Lower leg skin (tissue), 4 donors: ENCODE measurements around the gene PDLIM5. TPM values are rescaled to one million over a fixed set of nuclear protein-coding genes. Genes with fewer than 3 reads are reported as not detected.

Experiments used
- DNase-seq, 2 donors: peaks; one replicate each; pipeline ENCODE4 v3.0.0-alpha.2; 2019; ENCODE audit warnings: low spot score in 2 of 2
- H3K4me3 ChIP-seq: fragments of 200-600 bp; sonication (generic); 2 replicates; pipeline ENCODE4 v1.5.1; 2017; ENCODE audit warnings: mild to moderate bottlenecking, low read depth; ENCODE audit not compliant: poor library complexity, severe bottlenecking
- CTCF ChIP-seq, 3 donors: fragments of 450-650 bp; IDR thresholded peaks; one replicate each; pipeline ENCODE4 v1.5.1; 2016; ENCODE audit warnings: antibody characterized with exemption in 3 of 3, mild to moderate bottlenecking in 3 of 3, moderate library complexity in 2 of 3
- POLR2A ChIP-seq, 2 donors: fragments of 450-650 bp; IDR thresholded peaks; one replicate each; pipeline ENCODE4 v1.6.1; 2016 to 2017; ENCODE audit warnings: antibody characterized with exemption in 2 of 2, mild to moderate bottlenecking in 1 of 2, moderate library complexity in 1 of 2
- WGBS, 2 donors: methylation state at CpG; one replicate each; pipeline ENCODE4 v1.1.5; 2018; 5-methylcytosine and 5-hydroxymethylcytosine counted together
- intact Hi-C: fragments of 100-400 bp; cut with DNase I; formaldehyde crosslinking; loops from one replicate; pipeline ENCODE4 v1.15.0; 2023; ENCODE audit warnings: low total_unique reads
- total RNA-seq, 4 donors: library from RNA; depleted of rRNA; stranded (reverse); fragments of >200 nt; gene quantifications; one replicate each; pipeline ENCODE4 v1.1.0, GENCODE V29; 2016

The PDLIM5 gene
- total RNA-seq, 4 donors from 2014 or later = 65.8 to 81.4 (median 72.0) TPM

GRCh38 chr4:94457692-94458106, 6.0 kb downstream of the PDLIM5 start:
- H3K4me3 ChIP-seq = no peak overlapping the region
- DNase-seq = no peak
- 0 to 5% methylated on average over 1 of the region's 1 CpG for WGBS, 2 donors
- TF ChIP-seq CTCF (IDR thresholded peaks at IDR 0.05) (no peak), POLR2A (IDR thresholded peaks at IDR 0.05) (no peak)
- intact Hi-C loops = no loop called here

- intact Hi-C loops = no loop called here
- 66 to 70% methylated on average over 3 of the region's 3 CpGs for WGBS, 2 donors
Measured at GRCh38 chr4:94458682-94459081, 6.9 kb downstream of the PDLIM5 start.

GRCh38 chr4:94459462-94460161, 7.9 kb downstream of the PDLIM5 start:
- WGBS, 2 donors = 81 to 82% methylated on average over 4 of the region's 4 CpGs
- H3K4me3 ChIP-seq = no peak overlapping the region
- no peak for TF ChIP-seq CTCF (IDR thresholded peaks at IDR 0.05)
- TF ChIP-seq POLR2A (IDR thresholded peaks at IDR 0.05) = no peak
- intact Hi-C loops = no loop called here
- DNase-seq = no peak

More at GRCh38 chr4:94458682-94459081, 6.9 kb downstream of the PDLIM5 start:
- DNase-seq = no peak
- TF ChIP-seq POLR2A (IDR thresholded peaks at IDR 0.05) = no peak
- TF ChIP-seq CTCF (IDR thresholded peaks at IDR 0.05) = no peak
- H3K4me3 ChIP-seq = no peak overlapping the region

GRCh38 chr4:94461506-94461905, 9.8 kb downstream of the PDLIM5 start:
- 97 to 99% methylated on average over 2 of the region's 2 CpGs for WGBS, 2 donors
- intact Hi-C loops = no loop called here
- H3K4me3 ChIP-seq = no peak overlapping the region
- DNase-seq = no peak
- no peak for TF ChIP-seq CTCF (IDR thresholded peaks at IDR 0.05)
- no peak for TF ChIP-seq POLR2A (IDR thresholded peaks at IDR 0.05)

- TF ChIP-seq CTCF (IDR thresholded peaks at IDR 0.05) = no peak
- TF ChIP-seq POLR2A (IDR thresholded peaks at IDR 0.05) = no peak
- 47 to 57% methylated on average over 1 of the region's 1 CpG for WGBS, 2 donors
- no peak for DNase-seq
- H3K4me3 ChIP-seq = no peak overlapping the region
- intact Hi-C loops = no loop called here
Measured at GRCh38 chr4:94462572-94462971, 10.8 kb downstream of the PDLIM5 start.

GRCh38 chr4:94463771-94464170, 12.0 kb downstream of the PDLIM5 start:
- TF ChIP-seq CTCF (IDR thresholded peaks at IDR 0.05) = no peak
- TF ChIP-seq POLR2A (IDR thresholded peaks at IDR 0.05) = no peak
- WGBS, 2 donors = 94 to 96% methylated on average over 1 of the region's 1 CpG
- no peak overlapping the region for H3K4me3 ChIP-seq
- intact Hi-C loops = no loop called here
- no peak for DNase-seq
